H1 (cell line): ENCODE results near the gene SH3TC2.

ENCODE experiments used
- EZH2 ChIP-seq: fragments of 200-600 bp; sonication (generic); IDR thresholded peaks from 2 replicates; pipeline ENCODE4 v1.7.1; 2012; ENCODE audit warnings: low read depth, mild to moderate bottlenecking, moderate library complexity, low read length, inconsistent platforms; ENCODE audit not compliant: severe bottlenecking
- JUN ChIP-seq: IDR thresholded peaks from 2 replicates; pipeline ENCODE4 v1.6.1; 2011; ENCODE audit warnings: low read depth, mild to moderate bottlenecking, improper control_type of control experiment, low read length
- KDM5A ChIP-seq: fragments of 200-600 bp; IDR thresholded peaks from 2 replicates; pipeline ENCODE4 v1.7.1; 2012; ENCODE audit warnings: mild to moderate bottlenecking, low read length, inconsistent platforms, mixed read lengths
- POLR2A ChIP-seq, 2 experiments: IDR thresholded peaks; 1 replicate in 1 of 2; 2 replicates in 1 of 2; pipeline ENCODE4 v1.6.1; 2011; ENCODE audit warnings: low read depth in 2 of 2, low read length in 2 of 2, mild to moderate bottlenecking in 2 of 2; ENCODE audit errors: control extremely low read depth in 1 of 2
- POLR2AphosphoS5 ChIP-seq: IDR thresholded peaks from 2 replicates; pipeline ENCODE4 v1.6.1; 2011; ENCODE audit warnings: low read depth, low read length
- RAD21 ChIP-seq, 2 experiments: IDR thresholded peaks in 1 of 2; conservative IDR thresholded peaks in 1 of 2; 2 replicates each; pipeline ENCODE4 v1.6.1; 2011; ENCODE audit warnings: low read depth in 2 of 2, low read length in 2 of 2, improper control_type of control experiment in 1 of 2, inconsistent platforms in 1 of 2, mild to moderate bottlenecking in 1 of 2, moderate library complexity in 1 of 2
- TAF1 ChIP-seq: IDR thresholded peaks from 2 replicates; pipeline ENCODE4 v1.6.1; 2011; ENCODE audit warnings: mild to moderate bottlenecking, low read depth, low read length
- TEAD4 ChIP-seq: IDR thresholded peaks from 2 replicates; pipeline ENCODE4 v1.6.1; 2012; ENCODE audit warnings: low read depth, low read length, inconsistent platforms, mixed read lengths
- TF ChIP-seq, protein P1 (sequence below), 3 experiments: IDR thresholded peaks; 1 replicate in 2 of 3; 2 replicates in 1 of 3; pipeline versions ENCODE4 v1.5.1 to v1.6.1; 2011; ENCODE audit warnings: low read length in 3 of 3, mild to moderate bottlenecking in 3 of 3, inconsistent platforms in 2 of 3, low read depth in 1 of 3, moderate library complexity in 1 of 3; ENCODE audit not compliant: insufficient read depth in 1 of 3; ENCODE audit errors: control extremely low read depth in 1 of 3
- TF ChIP-seq, protein P2 (sequence below): IDR thresholded peaks from 2 replicates; pipeline ENCODE4 v1.6.1; 2012; ENCODE audit warnings: inconsistent platforms

- TF ChIP-seq, protein P1, sequence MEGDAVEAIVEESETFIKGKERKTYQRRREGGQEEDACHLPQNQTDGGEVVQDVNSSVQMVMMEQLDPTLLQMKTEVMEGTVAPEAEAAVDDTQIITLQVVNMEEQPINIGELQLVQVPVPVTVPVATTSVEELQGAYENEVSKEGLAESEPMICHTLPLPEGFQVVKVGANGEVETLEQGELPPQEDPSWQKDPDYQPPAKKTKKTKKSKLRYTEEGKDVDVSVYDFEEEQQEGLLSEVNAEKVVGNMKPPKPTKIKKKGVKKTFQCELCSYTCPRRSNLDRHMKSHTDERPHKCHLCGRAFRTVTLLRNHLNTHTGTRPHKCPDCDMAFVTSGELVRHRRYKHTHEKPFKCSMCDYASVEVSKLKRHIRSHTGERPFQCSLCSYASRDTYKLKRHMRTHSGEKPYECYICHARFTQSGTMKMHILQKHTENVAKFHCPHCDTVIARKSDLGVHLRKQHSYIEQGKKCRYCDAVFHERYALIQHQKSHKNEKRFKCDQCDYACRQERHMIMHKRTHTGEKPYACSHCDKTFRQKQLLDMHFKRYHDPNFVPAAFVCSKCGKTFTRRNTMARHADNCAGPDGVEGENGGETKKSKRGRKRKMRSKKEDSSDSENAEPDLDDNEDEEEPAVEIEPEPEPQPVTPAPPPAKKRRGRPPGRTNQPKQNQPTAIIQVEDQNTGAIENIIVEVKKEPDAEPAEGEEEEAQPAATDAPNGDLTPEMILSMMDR (IDR thresholded peaks at IDR 0.05; ENCODE audit: control extremely low read depth in 1 of 3, insufficient read depth in 1 of 3, low read depth in 1 of 3, low read length in 3 of 3) = no peak
- TF ChIP-seq TAF1 (no peak), JUN (no peak), KDM5A (no peak), POLR2AphosphoS5 (no peak), EZH2 (no peak), POLR2A (IDR thresholded peaks at IDR 0.05; ENCODE audit: control extremely low read depth in 1 of 2, low read depth in 2 of 2, low read length in 2 of 2) (no peak), TEAD4 (no peak), RAD21 (IDR thresholded peaks at IDR 0.05 in 1 of 2, conservative IDR thresholded peaks at IDR 0.05 in 1 of 2; ENCODE audit: low read depth in 2 of 2, low read length in 2 of 2) (no peak)
- TF ChIP-seq, protein P2, sequence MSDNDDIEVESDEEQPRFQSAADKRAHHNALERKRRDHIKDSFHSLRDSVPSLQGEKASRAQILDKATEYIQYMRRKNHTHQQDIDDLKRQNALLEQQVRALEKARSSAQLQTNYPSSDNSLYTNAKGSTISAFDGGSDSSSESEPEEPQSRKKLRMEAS = no peak
These were observed 83.7 kb downstream of the SH3TC2 start for GRCh38 chr5:148979083-148979723.
